ENCODE measurements around the gene PALM.
A peak's percentile ranks its signal among the peaks of the same experiment; 100 is the strongest.
"Not testable (repeated sequence)": the region's sequence is repeated elsewhere in the genome, so short reads cannot be mapped to it uniquely, and the experiment has no call there.

PALM gene

DNA sequence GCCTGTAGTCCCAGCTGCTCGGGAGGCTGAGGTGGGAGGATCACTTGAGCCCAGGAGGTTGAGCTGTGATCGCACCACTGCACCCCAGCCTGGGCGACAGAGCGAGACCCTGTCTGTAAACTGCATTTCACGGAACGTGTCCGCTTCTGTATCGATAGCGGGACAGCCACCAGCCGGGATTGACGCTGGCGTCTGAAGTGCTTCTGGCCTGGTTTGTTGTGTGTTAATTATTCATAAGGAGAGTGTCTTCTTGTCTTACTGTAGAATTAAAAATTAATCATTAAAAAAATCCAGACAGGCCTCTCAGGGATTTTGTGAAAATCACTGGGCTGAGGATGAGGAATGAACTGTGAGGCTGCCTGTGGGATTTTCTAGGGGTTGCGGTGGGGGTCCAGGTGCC, 26.0 kb downstream of the PALM start:
- DNase-seq: no peak

DNA sequence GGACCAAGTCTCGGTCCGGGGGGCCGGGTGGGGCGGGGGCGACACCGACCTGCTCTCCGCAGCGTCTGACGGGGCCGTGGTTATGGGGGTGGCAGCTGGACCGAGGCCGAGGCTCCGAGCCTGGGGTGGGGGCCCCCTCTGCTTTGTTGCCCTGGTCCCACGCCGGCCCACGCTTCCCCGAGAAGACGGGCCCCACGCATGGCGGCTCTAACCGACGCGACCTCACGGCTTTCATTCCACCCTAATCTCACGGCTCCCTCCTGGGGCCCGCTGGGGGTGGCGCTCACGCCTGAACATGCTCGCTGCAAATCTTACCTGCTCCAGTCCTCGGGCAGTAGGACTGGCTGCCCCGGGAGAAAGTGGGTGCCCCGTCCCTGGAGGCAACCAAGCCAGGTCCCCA, 27.4 kb downstream of the PALM start:
- DNase-seq: no peak

DNA sequence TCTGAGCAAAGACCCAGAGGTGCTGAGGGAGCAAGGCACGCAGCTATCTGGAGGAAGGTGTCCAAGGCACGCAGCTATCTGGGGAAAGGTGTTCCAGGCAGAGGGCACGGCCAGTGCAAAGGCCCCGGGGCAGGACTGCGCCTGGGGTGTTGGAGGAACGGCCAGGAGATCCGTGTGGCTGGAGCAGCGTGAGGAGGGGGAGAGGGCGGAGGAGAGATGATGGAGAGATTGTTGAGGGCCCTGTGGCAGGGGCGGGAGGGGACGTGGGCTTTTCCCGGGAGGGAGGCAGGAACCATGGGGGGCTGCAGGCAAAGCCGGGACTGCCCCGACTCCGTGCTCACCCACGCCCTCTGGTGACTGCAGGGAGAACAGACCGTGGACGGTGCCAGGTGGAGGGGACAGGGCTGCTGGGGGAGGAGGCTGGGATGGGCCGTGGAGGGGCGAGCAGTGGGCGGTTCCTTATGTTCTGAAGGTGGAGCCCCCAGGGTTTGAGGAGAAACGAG, 28.9 kb downstream of the PALM start:
- DNase-seq: peak; percentile 60 to 62

DNA sequence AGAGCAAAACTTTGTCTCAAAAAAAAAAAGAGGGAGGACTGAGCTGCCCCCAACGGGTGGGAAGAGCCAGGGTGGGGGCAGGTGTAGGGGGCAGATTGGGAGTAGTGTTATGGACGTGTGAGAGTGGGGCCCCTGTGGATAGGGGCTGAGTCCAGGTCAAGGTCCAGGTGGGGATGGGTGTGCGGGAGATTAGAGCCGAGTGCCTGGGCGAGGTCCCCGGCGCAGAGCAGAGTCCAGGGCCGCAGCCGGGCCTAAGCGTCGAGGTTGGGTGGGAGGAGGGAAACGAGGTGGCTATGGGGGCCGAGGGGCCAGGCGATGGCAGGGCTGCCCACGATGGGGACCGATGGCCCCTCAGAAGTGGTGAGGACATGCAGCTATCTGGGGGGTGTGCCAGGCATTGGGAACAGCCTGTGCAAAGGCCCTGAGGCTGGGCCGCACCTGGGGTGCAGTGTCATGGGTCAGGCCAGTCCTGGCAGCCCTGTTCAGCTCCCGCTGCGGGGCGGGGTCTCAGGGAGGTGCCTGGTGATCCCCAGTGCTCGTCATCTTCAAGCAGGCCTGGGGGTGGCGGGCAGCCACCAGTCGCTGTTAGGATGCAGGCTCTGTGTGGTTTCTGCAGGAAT, 29.9 kb downstream of the PALM start:
- DNase-seq: no peak

DNA sequence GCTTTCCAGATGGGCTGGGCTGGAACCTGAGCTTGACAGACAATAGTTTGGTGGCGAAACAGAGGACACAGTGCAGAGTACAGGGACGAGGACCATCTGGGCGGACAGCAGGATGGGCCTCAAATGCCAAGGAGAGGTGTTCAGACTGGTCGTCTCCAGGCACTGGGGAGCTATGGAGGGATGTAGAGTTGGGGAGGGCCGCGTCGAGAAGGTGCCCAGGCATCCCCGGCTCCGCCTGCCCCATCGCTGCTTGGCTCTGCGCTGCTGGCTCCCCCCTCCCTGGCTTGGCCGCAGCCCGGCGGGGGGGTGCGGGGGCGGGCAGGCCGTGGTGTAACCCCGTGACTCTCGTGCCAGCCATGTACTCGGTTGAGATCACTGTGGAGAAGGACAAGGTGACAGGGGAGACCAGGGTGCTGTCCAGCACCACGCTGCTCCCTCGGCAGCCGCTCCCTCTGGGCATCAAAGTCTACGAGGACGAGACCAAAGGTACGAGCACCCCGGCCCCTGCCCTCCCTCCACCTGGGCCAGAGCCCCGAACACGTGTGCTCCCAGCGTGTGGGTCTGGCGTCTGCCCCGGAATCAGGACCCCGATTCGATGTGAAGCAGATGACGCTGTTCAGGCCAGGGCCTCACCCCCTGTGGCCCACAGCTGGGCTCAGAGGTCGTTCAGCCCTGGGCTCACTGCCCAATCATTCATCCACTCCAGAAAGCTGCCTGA, 31.4 kb downstream of the PALM start:
- no peak for DNase-seq

DNA sequence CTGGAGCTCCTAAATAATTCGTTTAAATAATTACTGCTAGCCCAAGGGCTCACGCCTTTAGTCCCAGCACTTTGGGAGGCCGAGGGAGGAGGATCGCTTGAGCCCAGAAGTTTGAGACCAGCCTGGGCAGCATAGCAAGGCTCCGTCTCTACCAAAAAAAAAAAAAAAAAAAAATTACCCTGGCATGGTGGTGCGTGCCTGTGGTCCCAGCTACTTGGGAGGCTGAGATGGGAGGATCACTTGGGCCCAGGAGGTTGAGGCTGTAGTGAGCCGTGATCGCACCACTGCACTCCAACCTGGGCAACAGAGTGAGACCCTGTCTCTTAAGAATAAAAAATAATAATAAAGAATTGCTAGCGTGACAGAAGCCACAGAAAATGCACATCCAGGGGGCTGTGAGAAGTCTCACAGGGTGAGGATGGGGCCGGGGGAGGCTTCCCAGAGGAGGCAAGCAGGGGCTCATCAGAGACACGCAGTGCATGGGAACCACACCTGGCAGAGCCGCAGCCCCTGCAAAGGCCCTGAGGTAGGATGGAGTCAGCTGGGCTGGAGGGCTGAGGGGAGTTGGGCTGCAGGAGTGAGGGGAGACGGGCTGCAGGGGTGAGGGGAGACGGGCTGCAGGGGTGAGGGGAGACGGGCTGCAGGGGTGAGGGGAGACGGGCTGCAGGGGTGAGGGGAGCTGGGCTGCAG, 32.2 kb downstream of the PALM start:
- not testable (repeated sequence) for DNase-seq

DNA sequence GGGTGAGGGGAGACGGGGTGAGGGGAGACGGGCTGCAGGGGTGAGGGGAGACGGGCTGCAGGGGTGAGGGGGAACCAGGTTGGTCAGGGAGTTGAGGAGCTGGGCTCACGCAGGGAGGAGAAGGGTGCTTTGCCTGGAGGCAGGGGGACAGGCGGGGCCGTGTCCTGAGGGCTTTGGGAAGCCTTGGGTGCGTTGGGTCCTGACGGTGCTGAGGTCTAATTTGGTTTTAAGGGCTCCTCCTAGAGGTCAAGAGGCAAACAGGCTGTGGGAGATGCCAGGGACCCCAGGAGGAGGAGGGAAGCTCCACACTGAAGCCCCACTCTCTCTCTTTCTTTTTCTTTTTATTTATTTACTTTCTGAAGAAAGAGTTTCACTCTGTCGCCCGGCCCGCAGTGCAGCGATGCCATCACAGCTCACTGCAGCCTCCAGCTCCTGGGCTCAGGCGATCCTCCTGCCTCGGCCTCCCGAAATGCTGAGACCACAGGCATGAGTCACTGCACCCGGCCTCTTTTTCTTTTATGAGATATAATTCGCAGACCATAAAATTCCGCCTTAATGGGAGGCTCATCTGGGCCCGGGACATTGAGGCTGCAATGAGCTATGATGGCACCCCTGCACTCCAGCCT, 32.9 kb downstream of the PALM start:
- no peak for DNase-seq

DNA sequence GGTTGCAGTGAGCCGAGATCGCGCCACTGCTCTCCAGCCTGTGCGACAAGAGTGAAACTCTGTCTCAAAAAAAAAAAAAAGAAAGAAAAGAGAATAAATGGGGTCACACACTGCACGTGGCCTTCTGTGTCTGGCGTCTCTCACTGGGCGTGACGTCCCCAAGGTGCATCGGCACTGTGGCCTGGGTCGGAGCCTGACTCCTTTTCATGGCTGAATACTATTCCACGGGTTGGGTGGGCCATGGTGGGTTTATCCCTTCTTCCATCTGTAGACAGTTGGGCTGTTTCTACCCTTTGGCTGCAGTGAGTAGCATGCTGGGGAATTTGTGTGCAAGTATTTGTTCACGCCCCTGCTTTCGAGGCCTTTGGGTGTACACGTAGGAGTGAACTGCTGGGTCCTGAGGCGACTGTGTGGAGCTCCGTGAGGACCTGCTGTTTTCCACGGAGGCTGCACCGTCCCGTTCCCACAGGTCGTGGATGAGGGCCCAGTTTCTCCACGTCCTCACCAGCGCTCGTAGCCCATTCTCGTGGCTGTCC, 33.9 kb downstream of the PALM start:
- DNase-seq: no peak

DNA sequence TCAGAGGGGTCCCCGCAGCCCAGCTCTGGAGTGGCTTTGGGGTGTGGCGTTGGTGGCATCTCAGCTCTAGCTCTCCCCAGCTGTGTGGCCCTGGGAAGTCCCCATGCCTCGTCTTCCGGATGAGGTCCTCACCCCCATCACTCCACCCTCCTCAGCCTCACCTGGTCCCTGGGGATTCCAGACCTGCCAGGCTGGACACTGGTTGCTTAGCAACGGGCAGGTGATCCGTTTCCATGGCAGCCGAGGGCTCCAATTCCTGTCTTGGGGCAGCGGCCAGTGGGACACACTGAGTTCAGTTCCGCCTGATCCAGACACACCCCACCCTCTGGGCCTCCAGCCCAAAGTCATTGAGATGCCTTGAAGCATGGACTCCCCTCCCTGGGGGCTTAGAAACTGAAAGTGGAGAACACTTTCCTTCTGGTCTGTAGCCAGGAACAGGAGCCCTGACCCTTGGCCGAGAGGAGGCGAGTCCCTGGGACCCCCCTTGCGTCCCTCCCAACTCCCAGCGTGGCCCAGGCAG, 34.5 kb downstream of the PALM start:
- DNase-seq: no peak

DNA sequence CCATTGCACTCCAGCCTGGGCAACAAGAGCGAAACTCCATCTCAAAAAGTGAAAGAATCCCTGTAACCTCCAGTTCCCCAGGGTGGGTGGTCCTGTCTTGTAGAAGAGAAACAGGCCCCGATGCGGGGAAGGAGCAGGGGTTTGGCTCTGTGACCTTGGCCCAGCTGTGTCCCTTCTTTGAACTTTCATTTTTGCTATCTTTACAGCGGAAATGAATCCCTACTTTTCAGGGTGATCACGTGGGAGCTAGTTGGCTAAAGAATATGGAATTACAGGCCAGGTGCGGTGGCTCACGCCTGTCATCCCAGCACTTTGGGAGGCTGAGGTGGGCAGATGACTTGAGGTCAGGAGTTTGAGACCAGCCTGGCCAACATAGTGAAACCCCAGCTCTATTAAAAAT, 36.4 kb downstream of the PALM start:
- DNase-seq: not testable (repeated sequence)

DNA sequence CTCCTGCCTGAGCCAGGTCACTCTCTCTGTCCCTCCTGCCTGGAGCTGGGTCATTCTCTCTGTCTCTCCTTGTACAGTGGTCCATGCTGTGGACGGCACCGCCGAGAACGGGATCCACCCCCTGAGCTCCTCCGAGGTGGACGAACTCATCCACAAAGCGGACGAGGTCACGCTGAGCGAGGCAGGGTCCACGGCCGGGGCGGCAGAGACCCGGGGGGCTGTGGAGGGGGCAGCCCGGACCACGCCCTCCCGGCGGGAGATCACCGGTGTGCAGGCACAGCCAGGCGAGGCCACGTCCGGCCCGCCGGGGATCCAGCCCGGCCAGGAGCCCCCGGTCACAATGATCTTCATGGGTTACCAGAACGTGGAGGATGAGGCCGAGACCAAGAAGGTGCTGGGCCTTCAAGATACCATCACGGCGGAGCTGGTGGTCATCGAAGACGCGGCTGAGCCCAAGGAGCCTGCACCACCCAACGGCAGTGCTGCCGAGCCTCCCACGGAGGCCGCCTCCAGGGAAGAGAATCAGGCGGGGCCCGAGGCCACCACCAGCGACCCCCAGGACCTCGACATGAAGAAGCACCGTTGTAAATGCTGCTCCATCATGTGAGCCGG, 37.6 kb downstream of the PALM start:
- no peak for DNase-seq

DNA sequence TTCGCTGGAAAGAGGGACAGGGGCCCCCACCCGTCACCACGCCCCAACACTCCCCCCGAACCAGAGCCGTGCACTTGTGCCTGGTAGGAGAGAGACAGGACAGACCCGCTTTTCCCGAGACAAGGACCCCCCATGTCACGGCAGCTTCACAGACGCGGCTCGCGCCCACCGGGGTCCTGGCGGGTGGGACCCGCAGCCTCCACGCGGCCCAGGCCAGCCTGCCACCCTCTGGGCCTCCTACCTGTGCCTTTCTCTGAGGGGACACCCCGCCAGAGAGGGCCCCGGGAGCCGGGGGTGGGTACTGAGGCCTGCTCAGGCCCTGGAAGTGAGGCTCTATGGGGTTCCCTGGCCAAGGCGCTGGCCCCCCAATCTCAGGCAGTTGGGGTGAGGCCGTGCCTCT, 38.2 kb downstream of the PALM start:
- no peak for DNase-seq

DNA sequence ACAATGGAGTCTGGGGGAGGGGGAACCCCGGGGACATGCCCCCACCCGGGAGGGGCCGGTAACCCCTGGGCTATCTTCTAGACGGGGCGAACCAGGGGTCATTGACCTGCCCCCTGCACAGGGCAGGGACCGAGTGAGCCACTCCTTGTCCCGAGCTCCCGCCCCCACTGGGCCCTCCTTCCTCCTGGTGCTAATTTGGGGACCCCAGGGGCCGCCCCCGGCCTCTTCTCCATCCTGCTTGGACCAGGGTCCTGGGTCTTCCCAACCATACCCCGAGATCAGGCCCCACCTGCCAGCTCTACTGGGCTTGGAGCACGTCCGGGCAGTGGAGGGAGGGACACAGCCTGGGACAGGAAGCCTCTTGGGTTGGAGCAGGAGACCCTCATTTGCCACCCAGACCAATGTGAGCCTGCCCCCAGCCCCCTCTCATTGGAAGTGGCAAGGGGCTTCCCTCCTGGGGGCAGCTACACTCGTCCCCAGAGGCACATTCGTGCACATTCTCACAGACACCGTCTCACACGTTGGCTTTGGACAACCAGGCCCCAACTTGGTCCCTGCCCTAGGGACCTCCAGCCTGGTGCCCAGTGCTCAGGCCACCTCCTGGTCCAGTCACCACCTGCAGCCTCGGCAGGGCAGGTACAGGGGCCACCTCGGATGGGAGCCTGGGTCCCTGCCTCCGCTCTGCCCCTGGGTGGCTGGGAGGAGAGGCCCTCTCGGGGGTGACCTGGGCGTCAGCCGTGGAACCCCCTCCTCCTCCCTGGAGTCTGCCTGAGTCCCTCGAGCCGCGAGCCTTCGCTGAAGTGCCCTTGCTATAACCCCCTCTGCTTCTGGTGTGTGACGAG, 38.9 kb downstream of the PALM start:
- DNase-seq: no peak

DNA sequence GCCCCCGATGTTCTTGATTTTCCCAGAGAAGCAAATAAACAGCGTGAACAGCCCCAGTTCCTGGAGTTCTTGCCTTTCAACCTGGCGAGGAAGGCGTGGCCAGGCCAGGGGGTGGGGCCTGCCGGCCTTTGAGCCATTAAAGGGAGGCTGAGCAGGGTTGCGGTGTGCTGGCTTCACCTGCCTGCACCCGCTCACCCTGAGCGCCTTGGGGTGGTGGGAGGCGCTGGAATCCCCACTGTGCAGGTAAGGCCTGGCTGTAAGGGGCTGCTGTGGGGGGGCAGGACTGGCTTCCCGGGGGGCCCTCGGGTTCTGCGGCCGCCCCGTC, 39.5 kb downstream of the PALM start:
- no peak for DNase-seq

DNA sequence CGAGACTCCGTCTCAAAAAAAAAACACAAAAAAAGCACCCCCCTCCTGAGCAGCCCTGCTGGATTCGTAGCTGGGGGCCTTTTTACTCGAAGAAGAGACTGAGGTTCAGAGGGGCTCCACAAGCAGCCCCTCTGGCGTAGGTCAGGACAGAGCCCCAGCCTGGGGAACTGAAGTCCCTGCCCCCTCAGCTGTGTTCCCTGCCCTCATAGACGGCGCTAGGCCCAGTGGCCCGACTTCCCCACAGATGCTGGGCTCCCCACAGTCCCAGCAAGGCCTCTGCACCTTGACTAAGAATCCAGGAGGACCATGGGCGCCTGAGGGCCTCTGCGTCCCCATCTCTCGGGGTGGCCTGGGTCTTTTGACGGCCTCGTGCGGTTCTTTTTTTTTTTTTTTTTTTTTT, 41.1 kb downstream of the PALM start:
- DNase-seq: no peak

DNA sequence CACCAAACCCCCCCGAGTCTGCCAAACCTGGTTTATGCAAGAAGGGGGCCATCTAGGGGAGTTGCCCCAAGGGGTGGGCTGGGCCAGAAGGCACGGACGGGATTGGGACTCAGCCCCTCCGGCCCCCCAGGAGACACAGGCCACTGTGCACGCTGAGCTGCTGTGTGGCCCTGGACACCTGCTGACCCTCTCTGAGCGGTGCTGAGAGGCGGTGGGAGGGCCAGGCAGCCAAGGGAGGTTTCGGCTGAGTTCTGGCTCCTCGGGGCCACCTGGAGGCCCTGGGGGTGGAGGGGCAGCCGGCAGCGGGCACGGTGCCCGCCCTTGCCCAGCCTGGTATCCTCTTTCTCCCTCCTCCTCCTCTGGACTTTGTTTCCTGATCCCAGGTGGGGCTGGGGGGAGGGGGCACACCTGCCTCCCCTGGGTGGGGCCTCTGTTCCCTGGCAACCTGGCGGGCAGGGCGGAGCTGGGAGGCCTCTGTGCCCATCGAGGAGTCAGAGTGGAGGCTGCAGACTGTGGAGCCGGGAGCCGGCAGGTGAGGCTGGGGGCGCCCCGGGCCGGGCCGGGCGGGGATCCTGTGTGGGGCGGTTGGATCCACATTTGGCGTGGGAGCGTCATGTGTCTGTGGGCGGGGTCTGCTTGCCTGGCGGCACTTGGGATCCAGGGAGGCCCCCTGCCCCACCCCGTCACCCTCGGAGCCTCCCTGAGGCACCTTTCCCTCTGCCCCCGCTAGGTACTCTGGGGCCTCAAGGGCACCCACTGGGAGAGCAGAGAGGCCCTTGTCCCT, 42.1 kb downstream of the PALM start, which contains the start of gene MISP:
MISP (plus strand) TSS at position 473 of the 784 bp plus-strand sequence. CDS start 5,835 bp downstream, outside the sequence.
- DNase-seq: no peak

DNA sequence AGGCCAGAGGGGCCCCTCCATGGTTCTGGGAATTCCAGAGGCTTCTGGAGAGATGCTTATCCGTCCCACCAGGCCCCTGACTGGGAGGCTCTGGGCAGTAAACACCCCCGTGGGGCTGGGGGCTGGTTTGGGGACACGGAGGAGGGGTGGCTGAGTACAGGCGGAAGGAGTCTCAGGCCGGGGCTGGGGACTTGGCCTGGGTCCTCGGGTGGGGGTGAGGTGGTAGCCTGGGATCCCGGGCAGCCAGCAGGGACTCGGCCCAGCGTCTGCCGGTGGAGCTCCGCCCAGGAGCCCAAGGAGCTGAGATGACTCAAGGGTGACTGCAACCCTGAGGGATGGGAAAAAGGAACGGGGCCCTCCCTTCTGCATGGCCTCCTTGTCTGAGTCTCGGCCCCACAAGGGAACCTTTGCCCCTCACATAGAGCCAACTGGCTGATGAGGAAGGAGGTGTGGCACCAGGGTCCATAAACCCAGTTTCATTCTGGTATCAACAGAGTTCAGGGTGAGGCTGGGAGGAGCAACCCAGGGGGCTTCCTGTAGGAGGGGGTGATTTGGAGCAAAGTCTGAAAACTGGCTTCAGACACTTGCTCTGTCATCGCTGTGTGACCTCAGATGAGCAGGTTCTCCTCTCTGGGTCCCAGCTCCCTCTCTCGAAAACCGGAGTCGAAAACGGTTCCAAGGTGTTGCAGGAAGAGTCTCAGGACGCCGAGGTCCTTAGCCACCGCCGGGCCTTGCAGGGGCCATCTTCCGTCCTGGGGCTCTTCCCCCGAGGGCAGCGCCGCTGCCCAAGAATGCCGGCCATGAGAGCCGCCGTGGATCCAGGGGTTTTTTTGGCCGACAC, 43.0 kb downstream of the PALM start:
- DNase-seq: no peak

DNA sequence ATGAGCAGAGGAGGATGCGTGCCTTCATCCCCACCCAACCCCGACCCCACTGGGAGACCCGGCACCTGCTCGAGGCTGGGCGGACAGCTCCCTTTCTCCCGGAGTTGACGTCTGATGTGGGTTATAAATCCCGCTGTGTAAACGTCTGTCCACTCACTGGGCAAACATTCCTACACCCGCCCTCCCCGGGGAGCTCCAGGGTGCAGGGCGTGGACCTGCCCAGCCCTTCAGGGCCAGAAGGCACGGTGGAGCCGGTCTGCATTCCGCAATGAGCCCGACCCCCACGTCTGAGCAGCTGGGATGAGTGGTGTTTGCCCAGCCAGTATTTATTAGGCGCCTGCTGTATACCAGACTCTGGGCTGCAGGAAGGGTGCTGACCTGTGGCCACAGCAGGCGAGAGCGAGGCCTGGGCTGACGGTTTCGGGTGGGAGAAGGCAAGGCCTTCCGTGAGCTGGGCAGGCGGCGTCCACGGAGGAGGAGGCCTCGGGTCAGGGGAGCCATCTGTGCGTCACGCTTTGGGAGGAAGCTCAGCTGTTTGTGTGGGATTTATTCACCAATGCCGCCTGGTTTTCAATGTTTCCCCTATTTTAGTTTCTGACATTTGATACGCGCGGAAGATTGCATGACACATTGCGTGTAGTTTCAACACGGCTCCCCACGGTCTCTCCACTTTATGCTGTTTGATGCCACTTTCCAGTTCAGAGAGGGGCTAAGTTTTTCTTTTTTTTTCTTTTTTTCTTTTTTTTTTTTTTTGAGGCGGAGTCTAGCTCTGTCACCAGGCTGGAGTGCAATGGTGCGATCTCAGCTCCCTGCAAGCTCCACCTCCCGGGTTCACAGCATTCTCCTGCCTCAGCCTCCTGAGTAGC, 44.1 kb downstream of the PALM start:
- no peak for DNase-seq

DNA sequence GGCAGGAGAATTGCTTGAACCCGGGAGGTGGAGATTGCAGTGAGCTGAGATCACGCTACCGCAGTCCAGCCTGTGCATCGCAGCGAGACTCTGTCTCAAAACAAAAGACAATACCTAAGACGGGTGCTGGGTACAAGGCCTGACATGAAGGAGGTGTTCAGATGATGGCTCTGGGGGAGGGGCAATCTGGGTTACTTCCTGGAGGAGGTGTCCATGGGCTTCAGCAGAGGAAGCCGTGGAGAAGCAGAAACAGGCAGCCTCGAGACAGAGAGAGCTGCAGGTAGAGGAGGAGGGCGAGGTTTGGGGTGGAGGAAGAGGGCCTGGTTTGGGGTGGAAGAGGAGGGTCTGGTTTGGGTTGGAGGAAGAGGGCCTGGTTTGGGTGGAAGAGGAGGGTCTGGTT, 45.8 kb downstream of the PALM start:
- no peak for DNase-seq

All from activated CD4-positive, alpha-beta T cell treated with anti-CD3 and anti-CD28 coated beads for 4 hours (primary cell).